Right forelimb (tissue), 1 donor: ENCODE measurements around the gene SMYD3.

Source experiments
- DNase-seq: peaks from one replicate; pipeline ENCODE4 v3.0.0-alpha.2; 2018

The SMYD3 gene

GRCh38 chr1:246162560-246162959 is 344.5 kb downstream of the SMYD3 start:
- no peak for DNase-seq

GRCh38 chr1:246161626-246162025 is 345.5 kb downstream of the SMYD3 start:
- no peak for DNase-seq

GRCh38 chr1:246160905-246161304 is 346.2 kb downstream of the SMYD3 start:
- no peak for DNase-seq

GRCh38 chr1:246160374-246160773 is 346.7 kb downstream of the SMYD3 start:
- no peak for DNase-seq

GRCh38 chr1:246159279-246160227 is 347.5 kb downstream of the SMYD3 start:
- DNase-seq, result no peak

GRCh38 chr1:246158131-246158530 is 348.9 kb downstream of the SMYD3 start:
- no peak for DNase-seq

- DNase-seq, result no peak
Measured at GRCh38 chr1:246157516-246157915, 349.6 kb downstream of the SMYD3 start.

GRCh38 chr1:246156847-246157246 is 350.2 kb downstream of the SMYD3 start:
- DNase-seq, result no peak

GRCh38 chr1:246155923-246156322 is 351.2 kb downstream of the SMYD3 start:
- no peak for DNase-seq

GRCh38 chr1:246153796-246154212 is 353.3 kb downstream of the SMYD3 start:
- no peak for DNase-seq

- DNase-seq, result no peak
Measured at GRCh38 chr1:246152986-246153431, 354.1 kb downstream of the SMYD3 start.

GRCh38 chr1:246151796-246152434 is 355.2 kb downstream of the SMYD3 start:
- no peak for DNase-seq

GRCh38 chr1:246149543-246149942 is 357.5 kb downstream of the SMYD3 start:
- no peak for DNase-seq

GRCh38 chr1:246147524-246148461 is 359.3 kb downstream of the SMYD3 start:
- DNase-seq, result no peak

- DNase-seq, result no peak
Measured at GRCh38 chr1:246146804-246147523, 360.1 kb downstream of the SMYD3 start.

GRCh38 chr1:246145900-246146299 is 361.2 kb downstream of the SMYD3 start:
- DNase-seq, result no peak

GRCh38 chr1:246144931-246145330 is 362.1 kb downstream of the SMYD3 start:
- DNase-seq, result no peak

GRCh38 chr1:246142320-246142893 is 364.7 kb downstream of the SMYD3 start:
- DNase-seq, result no peak

- no peak for DNase-seq
Measured at GRCh38 chr1:246141306-246141705, 365.8 kb downstream of the SMYD3 start.

GRCh38 chr1:246139745-246140182 is 367.3 kb downstream of the SMYD3 start:
- no peak for DNase-seq

- DNase-seq, result no peak
Measured at GRCh38 chr1:246138781-246139180, 368.3 kb downstream of the SMYD3 start.

GRCh38 chr1:246136477-246136876 is 370.6 kb downstream of the SMYD3 start:
- DNase-seq, result no peak
